Loucy (cell line): ENCODE measurements around the gene TRAF3.

ENCODE experiments used
- H2AFZ ChIP-seq: fragments of 200-600 bp; sonication (generic); 2 replicates; pipeline ENCODE4 v1.6.0; 2016; ENCODE audit warnings: antibody characterized with exemption, mild to moderate bottlenecking, low read length, moderate library complexity
- H3F3A ChIP-seq: fragments of 200-600 bp; 2 replicates; pipeline ENCODE4 v1.6.0; 2016; ENCODE audit warnings: antibody characterized with exemption, low read depth, mild to moderate bottlenecking
- H3K27me3 ChIP-seq: fragments of 200-600 bp; sonication (generic); 2 replicates; pipeline ENCODE4 v1.6.1; 2014; ENCODE audit warnings: low read length, mild to moderate bottlenecking; ENCODE audit not compliant: insufficient read depth, poor library complexity, severe bottlenecking
- H3K36me3 ChIP-seq: fragments of 200-600 bp; sonication (generic); 2 replicates; pipeline ENCODE4 v1.6.1; 2016; ENCODE audit warnings: low read length; ENCODE audit not compliant: insufficient read depth
- H3K4me1 ChIP-seq: fragments of 200-600 bp; sonication (generic); 2 replicates; pipeline ENCODE4 v1.5.1; 2014; ENCODE audit warnings: low read length, mild to moderate bottlenecking; ENCODE audit not compliant: insufficient read depth, poor library complexity, severe bottlenecking
- H3K4me2 ChIP-seq: fragments of 200-600 bp; sonication (generic); 2 replicates; pipeline ENCODE4 v1.6.0; 2014; ENCODE audit warnings: antibody characterized with exemption, low read length, low read depth, mild to moderate bottlenecking; ENCODE audit not compliant: poor library complexity, severe bottlenecking
- H3K4me3 ChIP-seq: fragments of 200-600 bp; sonication (generic); 2 replicates; pipeline ENCODE4 v1.5.1; 2014; ENCODE audit warnings: low read length, mild to moderate bottlenecking, mixed read lengths; ENCODE audit not compliant: poor library complexity, severe bottlenecking
- H3K79me2 ChIP-seq: fragments of 200-600 bp; sonication (generic); 2 replicates; pipeline ENCODE4 v1.6.1; 2014; ENCODE audit warnings: low read length; ENCODE audit not compliant: insufficient read depth
- H3K9ac ChIP-seq: fragments of 200-600 bp; sonication (generic); 2 replicates; pipeline ENCODE4 v1.6.0; 2014; ENCODE audit warnings: mild to moderate bottlenecking, low read depth, low read length, moderate library complexity; ENCODE audit not compliant: poor library complexity, severe bottlenecking
- H3K9me2 ChIP-seq: fragments of 200-600 bp; sonication (generic); replicated peaks from 2 replicates; pipeline ENCODE4 v1.6.1; 2016; ENCODE audit warnings: low read depth, low read length, mixed read lengths
- H3K9me3 ChIP-seq: fragments of 200-600 bp; sonication (generic); 2 replicates; pipeline ENCODE4 v1.6.1; 2014; ENCODE audit warnings: mild to moderate bottlenecking, antibody characterized with exemption, low read length, low read depth; ENCODE audit not compliant: insufficient read depth
- H4K20me1 ChIP-seq: fragments of 200-600 bp; sonication (generic); 2 replicates; pipeline ENCODE4 v1.6.0; 2014; ENCODE audit warnings: antibody characterized with exemption, low read length, mild to moderate bottlenecking; ENCODE audit not compliant: insufficient read depth, poor library complexity, severe bottlenecking
- EZH2phosphoT487 ChIP-seq: fragments of 200-600 bp; IDR thresholded peaks from 2 replicates; pipeline ENCODE4 v1.6.1; 2018; ENCODE audit warnings: antibody characterized with exemption, mild to moderate bottlenecking, moderate library complexity, borderline replicate concordance
- TF ChIP-seq, protein P1 (sequence below): fragments of 200-600 bp; sonication (generic); conservative IDR thresholded peaks from 2 replicates; pipeline ENCODE4 v1.5.1; 2014; ENCODE audit warnings: mild to moderate bottlenecking, antibody characterized with exemption, low read length

TRAF3 gene

DNA sequence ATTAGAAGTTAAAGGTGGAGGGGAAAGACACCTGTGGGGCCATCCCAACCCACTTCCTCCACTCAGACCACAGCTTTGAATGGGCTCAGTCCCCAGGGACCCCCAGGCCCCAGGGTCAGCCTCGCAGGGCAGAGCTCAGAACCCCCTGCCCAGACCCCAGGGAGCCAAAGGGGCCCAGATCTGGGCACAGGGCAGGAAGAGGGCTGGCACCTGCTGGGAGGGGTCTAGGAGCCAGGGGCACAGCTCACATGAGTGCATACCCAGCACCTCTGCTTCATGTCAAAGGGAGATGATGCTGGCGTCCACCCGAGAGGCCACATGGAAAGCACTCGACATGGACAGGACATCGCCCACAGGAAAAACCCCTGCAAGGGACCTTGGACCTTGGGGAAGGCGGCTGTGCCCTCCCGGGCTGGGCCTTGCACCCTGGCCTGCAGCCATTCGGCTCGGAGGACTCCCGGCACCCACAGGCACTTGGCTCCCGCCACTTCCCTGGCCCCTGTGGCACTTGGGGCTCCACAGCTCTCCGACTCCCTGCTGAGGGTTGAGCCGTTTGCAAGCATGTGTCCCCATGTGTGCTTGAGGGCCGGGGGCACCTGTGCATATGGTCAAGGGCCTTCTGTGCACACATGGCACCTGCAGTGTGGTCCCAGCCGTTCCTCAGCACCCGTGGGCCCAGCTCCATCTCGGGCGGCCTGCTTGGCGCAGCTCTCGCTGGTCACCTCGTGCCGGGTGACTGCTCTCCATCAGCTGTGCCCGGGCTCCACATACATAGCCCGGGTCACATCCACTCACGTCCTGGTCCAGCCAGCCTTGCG lies 137.4 kb downstream of the TRAF3 start:
- H3K9me2 ChIP-seq = no peaks in the 10 kb centered on the region
- H3K9ac ChIP-seq = no peak overlapping the region

DNA sequence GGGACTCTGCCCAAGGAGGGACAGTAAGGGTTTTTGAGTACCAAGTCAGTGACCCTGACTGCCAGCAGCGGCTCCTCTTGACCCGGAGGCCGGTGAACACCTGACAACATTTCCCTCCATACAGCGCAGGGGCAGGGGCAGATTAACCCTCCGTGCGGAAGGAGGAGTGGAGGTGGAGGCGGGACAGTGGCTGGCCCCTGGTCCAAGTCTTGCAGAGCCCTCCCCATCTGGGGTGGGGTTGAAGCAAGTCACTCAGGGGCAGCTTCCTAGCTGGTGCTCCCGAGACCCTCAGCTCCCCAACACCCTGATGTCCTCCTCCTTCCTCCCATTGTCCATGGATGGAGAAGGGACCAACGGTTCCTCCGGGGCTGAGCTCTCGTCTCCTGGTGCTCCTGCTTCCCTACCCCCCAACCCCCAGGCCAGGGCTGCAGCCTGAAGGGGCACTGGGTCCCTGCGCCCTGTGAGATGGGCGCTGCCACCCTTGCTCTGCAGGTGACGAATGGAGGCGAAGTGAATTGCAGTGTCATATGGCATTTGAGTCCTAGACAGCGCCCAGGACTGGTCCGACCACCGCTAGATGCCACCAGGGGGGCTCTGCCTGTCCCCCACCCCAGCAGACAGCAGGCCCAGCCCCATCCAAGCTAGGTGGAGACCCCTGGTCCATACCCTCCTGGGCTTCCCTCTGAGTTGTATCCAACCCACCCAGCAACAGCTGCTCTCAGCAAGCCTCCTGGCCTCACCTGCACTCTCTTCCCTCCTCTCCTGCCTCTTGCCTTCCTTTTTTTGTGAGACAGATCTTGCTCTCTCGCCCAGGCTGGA lies 138.3 kb downstream of the TRAF3 start:
- Histone ChIP-seq H3K9me3 (no peaks in the 10 kb centered on the region), H3K27me3 (no peaks in the 10 kb centered on the region), H2AFZ (no peak overlapping the region), H3F3A (no peaks in the 10 kb centered on the region), H3K4me2 (no peak overlapping the region), H3K79me2 (no peaks in the 10 kb centered on the region), H3K9ac (no peak overlapping the region), H3K9me2 (no peaks in the 10 kb centered on the region), H3K4me3 (no peak overlapping the region), H3K36me3 (no peaks in the 10 kb centered on the region), H4K20me1 (no peaks in the 10 kb centered on the region), H3K4me1 (peaks cover 19% of the 10 kb centered on the region)
- TF ChIP-seq EZH2phosphoT487 = no peak
- TF ChIP-seq, protein P1, sequence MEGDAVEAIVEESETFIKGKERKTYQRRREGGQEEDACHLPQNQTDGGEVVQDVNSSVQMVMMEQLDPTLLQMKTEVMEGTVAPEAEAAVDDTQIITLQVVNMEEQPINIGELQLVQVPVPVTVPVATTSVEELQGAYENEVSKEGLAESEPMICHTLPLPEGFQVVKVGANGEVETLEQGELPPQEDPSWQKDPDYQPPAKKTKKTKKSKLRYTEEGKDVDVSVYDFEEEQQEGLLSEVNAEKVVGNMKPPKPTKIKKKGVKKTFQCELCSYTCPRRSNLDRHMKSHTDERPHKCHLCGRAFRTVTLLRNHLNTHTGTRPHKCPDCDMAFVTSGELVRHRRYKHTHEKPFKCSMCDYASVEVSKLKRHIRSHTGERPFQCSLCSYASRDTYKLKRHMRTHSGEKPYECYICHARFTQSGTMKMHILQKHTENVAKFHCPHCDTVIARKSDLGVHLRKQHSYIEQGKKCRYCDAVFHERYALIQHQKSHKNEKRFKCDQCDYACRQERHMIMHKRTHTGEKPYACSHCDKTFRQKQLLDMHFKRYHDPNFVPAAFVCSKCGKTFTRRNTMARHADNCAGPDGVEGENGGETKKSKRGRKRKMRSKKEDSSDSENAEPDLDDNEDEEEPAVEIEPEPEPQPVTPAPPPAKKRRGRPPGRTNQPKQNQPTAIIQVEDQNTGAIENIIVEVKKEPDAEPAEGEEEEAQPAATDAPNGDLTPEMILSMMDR = no peak

More for the DNA sequence above, 137.4 kb downstream of the TRAF3 start:
- no peak overlapping the region for H2AFZ ChIP-seq
- no peak overlapping the region for H3K4me2 ChIP-seq
- no peaks in the 10 kb centered on the region for H3K9me3 ChIP-seq
- no peaks in the 10 kb centered on the region for H4K20me1 ChIP-seq
- H3K27me3 ChIP-seq = no peaks in the 10 kb centered on the region
- H3K4me3 ChIP-seq = no peak overlapping the region
- H3K4me1 ChIP-seq = peaks cover 19% of the 10 kb centered on the region
- H3K79me2 ChIP-seq = no peaks in the 10 kb centered on the region
- no peaks in the 10 kb centered on the region for H3K36me3 ChIP-seq
- H3F3A ChIP-seq = no peaks in the 10 kb centered on the region
- TF ChIP-seq, protein P1 = no peak
- no peak for TF ChIP-seq EZH2phosphoT487

DNA sequence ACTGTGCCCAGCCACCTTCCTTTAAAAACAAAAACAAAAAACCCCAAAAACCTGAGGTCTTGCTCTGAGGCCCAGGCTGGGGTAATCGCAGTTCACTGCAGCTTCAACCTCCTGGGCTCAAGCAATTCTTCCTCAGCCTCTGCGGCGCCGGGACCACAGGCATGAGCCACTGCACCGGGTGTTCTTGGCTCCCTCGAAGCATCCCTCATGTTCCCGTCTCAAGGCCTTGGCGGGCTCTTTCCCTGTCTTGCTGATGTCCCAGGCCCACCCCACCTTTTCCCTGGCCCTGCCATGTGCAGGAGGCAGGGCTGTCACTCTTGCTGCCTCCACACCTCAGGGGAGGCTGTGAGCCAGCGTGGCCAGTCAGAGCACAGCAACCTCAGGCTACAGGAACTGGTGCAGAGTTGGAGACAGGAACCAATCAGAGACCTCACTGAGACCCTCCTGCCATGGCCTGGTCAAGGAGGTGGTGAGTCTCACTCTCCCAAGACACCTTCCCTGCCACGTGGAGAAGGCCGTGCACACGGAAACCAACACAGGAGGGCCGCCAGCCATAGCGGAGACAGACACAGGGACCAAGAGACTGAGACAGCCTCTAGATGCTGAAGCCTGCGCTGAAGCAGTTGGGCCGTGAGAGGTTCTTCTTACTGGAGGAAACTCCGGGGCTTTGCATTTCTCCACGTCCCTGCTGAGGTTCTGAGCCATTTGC lies 139.3 kb downstream of the TRAF3 start:
- Histone ChIP-seq H3K9me2 (no peaks in the 10 kb centered on the region), H3K9ac (peak overlapping the region; percentile 57), H3K4me2 (no peak overlapping the region), H2AFZ (no peak overlapping the region), H4K20me1 (no peaks in the 10 kb centered on the region), H3K4me3 (no peak overlapping the region), H3K36me3 (no peaks in the 10 kb centered on the region), H3K79me2 (no peaks in the 10 kb centered on the region), H3K9me3 (no peaks in the 10 kb centered on the region), H3K4me1 (peaks cover 19% of the 10 kb centered on the region), H3F3A (no peaks in the 10 kb centered on the region), H3K27me3 (no peaks in the 10 kb centered on the region)
- no peak for TF ChIP-seq EZH2phosphoT487
- TF ChIP-seq, protein P1 = no peak
